Activated naive CD8-positive, alpha-beta T cell treated with anti-CD3 and anti-CD28 coated beads, Interleukin-2, amount 10 ng/mL, durations not matched to agents 7 days and 5 days (primary cell): ENCODE data around the gene ALG1L2. TPM values are rescaled to one million over a fixed set of nuclear protein-coding genes. Genes with fewer than 3 reads are reported as not detected.
"Not testable (repeated sequence)": the region's sequence is repeated elsewhere in the genome, so short reads cannot be mapped to it uniquely, and the experiment has no call there.

Experiments
- ATAC-seq: fragments of 150-1000 bp; cut with Tn5 transposase; one replicate; pipeline ENCODE4 v1.10.0; 2021; ENCODE audit warnings: low read depth, moderate library complexity
- POLR2A ChIA-PET: fragments of 350-600 bp; sonication (Branson Sonifier 250); formaldehyde crosslinking; loops from one replicate; lab custom pipeline; 2021; ENCODE audit warnings: antibody characterized with exemption; lab: Charles Lee
- DNase-seq: peaks from one replicate; pipeline ENCODE4 v3.0.0; 2021
- H3K27ac Mint-ChIP-seq: one replicate; pipeline ENCODE4 v1.8.0; 2022; ENCODE audit warnings: mild to moderate bottlenecking, mixed read lengths
- H3K27me3 Mint-ChIP-seq: one replicate; pipeline ENCODE4 v1.8.0; 2022; ENCODE audit warnings: mild to moderate bottlenecking, moderate library complexity, mixed read lengths
- H3K36me3 Mint-ChIP-seq: one replicate; pipeline ENCODE4 v1.8.0; 2021; ENCODE audit warnings: mild to moderate bottlenecking, mixed read lengths
- H3K4me1 Mint-ChIP-seq: one replicate; pipeline ENCODE4 v1.8.0; 2021; ENCODE audit warnings: mixed read lengths
- H3K4me3 Mint-ChIP-seq: one replicate; pipeline ENCODE4 v1.8.0; 2022; ENCODE audit warnings: mild to moderate bottlenecking, moderate library complexity, mixed read lengths
- H3K9me3 Mint-ChIP-seq: one replicate; pipeline ENCODE4 v1.8.0; 2021; ENCODE audit warnings: mixed read lengths
- total RNA-seq, 2 experiments: library from RNA; stranded (reverse); gene quantifications; one replicate each; pipeline ENCODE4 v1.2.3, GENCODE V29; 2021

Gene ALG1L2
- total RNA-seq, 2 experiments from 2014 or later = 1.8 to 2.7 TPM

GRCh38 chr3:130098639-130099385, 17.2 kb downstream of the ALG1L2 start:
- H3K9me3 Mint-ChIP-seq, H3K27ac Mint-ChIP-seq, H3K4me3 Mint-ChIP-seq, ATAC-seq, H3K27me3 Mint-ChIP-seq, POLR2A ChIA-PET, H3K36me3 Mint-ChIP-seq, DNase-seq: not testable (repeated sequence)
- H3K4me1 Mint-ChIP-seq = peaks cover 12% of the 10 kb centered on the region

- H3K4me1 Mint-ChIP-seq, POLR2A ChIA-PET, H3K9me3 Mint-ChIP-seq, ATAC-seq, H3K4me3 Mint-ChIP-seq, H3K27ac Mint-ChIP-seq, DNase-seq, H3K27me3 Mint-ChIP-seq, H3K36me3 Mint-ChIP-seq: not testable (repeated sequence)
Observed at GRCh38 chr3:130102545-130102944, 20.9 kb downstream of the ALG1L2 start.

GRCh38 chr3:130104191-130104590, 22.6 kb downstream of the ALG1L2 start:
- H3K9me3 Mint-ChIP-seq, H3K4me3 Mint-ChIP-seq, ATAC-seq, H3K27ac Mint-ChIP-seq, H3K27me3 Mint-ChIP-seq, DNase-seq, H3K36me3 Mint-ChIP-seq, POLR2A ChIA-PET, H3K4me1 Mint-ChIP-seq: not testable (repeated sequence)

GRCh38 chr3:130107333-130107995, 25.8 kb downstream of the ALG1L2 start:
- POLR2A ChIA-PET, DNase-seq, H3K4me1 Mint-ChIP-seq, H3K36me3 Mint-ChIP-seq, H3K4me3 Mint-ChIP-seq, ATAC-seq, H3K27me3 Mint-ChIP-seq, H3K27ac Mint-ChIP-seq, H3K9me3 Mint-ChIP-seq: not testable (repeated sequence)

- DNase-seq, H3K4me3 Mint-ChIP-seq, POLR2A ChIA-PET, H3K27ac Mint-ChIP-seq, H3K36me3 Mint-ChIP-seq, H3K27me3 Mint-ChIP-seq, ATAC-seq, H3K9me3 Mint-ChIP-seq: not testable (repeated sequence)
- peaks cover 18% of the 10 kb centered on the region for H3K4me1 Mint-ChIP-seq
Observed at GRCh38 chr3:130108836-130109585, 27.4 kb downstream of the ALG1L2 start.

- ATAC-seq, H3K27me3 Mint-ChIP-seq, POLR2A ChIA-PET, H3K36me3 Mint-ChIP-seq, H3K9me3 Mint-ChIP-seq: not testable (repeated sequence)
- Mint-ChIP-seq H3K4me3 (peak overlapping the region; percentile 96), H3K27ac (peak overlapping the region; percentile 99), H3K4me1 (peaks cover 18% of the 10 kb centered on the region)
- peak; percentile 39 for DNase-seq
Observed at GRCh38 chr3:130110386-130111169, 28.9 kb downstream of the ALG1L2 start.

- POLR2A ChIA-PET = interaction anchor here (1.1 to 1.6 kb wide), 2 partner anchors 68 to 484 kb away, joined by 3 to 8 read pairs; no protein-coding TSS in a partner anchor
- peak overlapping the region; percentile 99 for H3K27ac Mint-ChIP-seq
- peaks cover 18% of the 10 kb centered on the region for H3K4me1 Mint-ChIP-seq
- peak; percentile 100 for ATAC-seq
- H3K4me3 Mint-ChIP-seq = peak overlapping the region; percentile 96
- H3K36me3 Mint-ChIP-seq = no peaks in the 10 kb centered on the region
- no peaks in the 10 kb centered on the region for H3K9me3 Mint-ChIP-seq
- peak; percentile 98 for DNase-seq
- H3K27me3 Mint-ChIP-seq = no peaks in the 10 kb centered on the region
Observed at GRCh38 chr3:130111185-130111864, 29.7 kb downstream of the ALG1L2 start.

- POLR2A ChIA-PET = interaction anchor here (1.1 to 1.6 kb wide), 3 partner anchors 67 to 782 kb away, joined by 3 to 8 read pairs (median 4); partner anchors contain the start of gene ATP2C1
- not testable (repeated sequence) for H3K27me3 Mint-ChIP-seq, H3K9me3 Mint-ChIP-seq, H3K36me3 Mint-ChIP-seq
- DNase-seq = peak; percentile 99
- peak; percentile 48 for ATAC-seq
- Mint-ChIP-seq H3K4me1 (peaks cover 18% of the 10 kb centered on the region), H3K4me3 (peak overlapping the region; percentile 96), H3K27ac (peak overlapping the region; percentile 99)
Observed at GRCh38 chr3:130111865-130112747, 30.5 kb downstream of the ALG1L2 start.

GRCh38 chr3:130112748-130113073, 31.1 kb downstream of the ALG1L2 start:
- H3K4me1 Mint-ChIP-seq = peaks cover 18% of the 10 kb centered on the region
- POLR2A ChIA-PET = interaction anchor here (1.6 kb wide), 2 partner anchors 67 to 781 kb away, joined by 4 to 8 read pairs; partner anchors contain the start of gene ATP2C1
- H3K9me3 Mint-ChIP-seq, DNase-seq, ATAC-seq, H3K27me3 Mint-ChIP-seq, H3K36me3 Mint-ChIP-seq: not testable (repeated sequence)
- peak overlapping the region; percentile 99 for H3K27ac Mint-ChIP-seq
- H3K4me3 Mint-ChIP-seq = peak overlapping the region; percentile 96

- H3K27me3 Mint-ChIP-seq, POLR2A ChIA-PET, H3K4me3 Mint-ChIP-seq, H3K27ac Mint-ChIP-seq, H3K9me3 Mint-ChIP-seq, H3K36me3 Mint-ChIP-seq, DNase-seq, ATAC-seq: not testable (repeated sequence)
- peaks cover 12% of the 10 kb centered on the region for H3K4me1 Mint-ChIP-seq
Observed at GRCh38 chr3:130115400-130115799, 33.8 kb downstream of the ALG1L2 start.

- peaks cover 6% of the 10 kb centered on the region for H3K4me1 Mint-ChIP-seq
- no peak overlapping the region for H3K27ac Mint-ChIP-seq
- H3K9me3 Mint-ChIP-seq = no peaks in the 10 kb centered on the region
- H3K4me3 Mint-ChIP-seq = no peak overlapping the region
- ATAC-seq = no peak
- POLR2A ChIA-PET = no interaction called here
- H3K27me3 Mint-ChIP-seq = no peaks in the 10 kb centered on the region
- H3K36me3 Mint-ChIP-seq = no peaks in the 10 kb centered on the region
- no peak for DNase-seq
Observed at GRCh38 chr3:130117933-130118332, 36.3 kb downstream of the ALG1L2 start.

GRCh38 chr3:130119824-130120223, 38.2 kb downstream of the ALG1L2 start:
- POLR2A ChIA-PET, DNase-seq, ATAC-seq, H3K4me1 Mint-ChIP-seq, H3K27me3 Mint-ChIP-seq, H3K36me3 Mint-ChIP-seq, H3K4me3 Mint-ChIP-seq, H3K27ac Mint-ChIP-seq, H3K9me3 Mint-ChIP-seq: not testable (repeated sequence)
